ENCODE results near the gene MAPK12.

MAPK12 gene

GRCh38 chr22:50203288-50203687 lies 58.2 kb downstream of the MAPK12 start:
- Histone ChIP-seq H3K36me3 (ENCODE audit: insufficient read depth, low read length) (no peaks in the 10 kb centered on the region; the same call in 1 of the 2 replicates), H3K4me2 (ENCODE audit: low read depth, low read length, poor library complexity, severe bottlenecking) (no peak overlapping the region), H3K4me3 (ENCODE audit: low read length, poor library complexity, severe bottlenecking) (no peak overlapping the region)

More at GRCh38 chr22:50203288-50203687, 58.2 kb downstream of the MAPK12 start:
- Histone ChIP-seq H3K79me2 (ENCODE audit: insufficient read depth, low read length) (peaks cover 22% of the 10 kb centered on the region), H3F3A (ENCODE audit: low read depth) (no peaks in the 10 kb centered on the region), H4K20me1 (ENCODE audit: insufficient read depth, low read length, poor library complexity, severe bottlenecking) (peaks cover 19% of the 10 kb centered on the region), H3K4me1 (ENCODE audit: insufficient read depth, low read length, poor library complexity, severe bottlenecking) (peaks cover 28% of the 10 kb centered on the region), H3K9me3 (ENCODE audit: insufficient read depth, low read depth, low read length) (no peaks in the 10 kb centered on the region), H3K9ac (ENCODE audit: low read depth, low read length, poor library complexity, severe bottlenecking) (no peak overlapping the region), H3K9me2 (replicated peaks; ENCODE audit: low read depth, low read length) (no peaks in the 10 kb centered on the region), H2AFZ (ENCODE audit: low read length) (no peak overlapping the region), H3K27me3 (ENCODE audit: insufficient read depth, low read length, poor library complexity, severe bottlenecking) (no peaks in the 10 kb centered on the region)
- TF ChIP-seq CTCF (conservative IDR thresholded peaks at IDR 0.05; ENCODE audit: low read length), result no peak
- no peak for TF ChIP-seq EZH2phosphoT487 (IDR thresholded peaks at IDR 0.05; ENCODE audit: borderline replicate concordance)
